Activated CD4-positive, alpha-beta T cell treated with anti-CD3 and anti-CD28 coated beads, Interleukin-2, amount 50 U/mL, for 16 hours (primary cell): Measurements from ENCODE around the gene IFFO2.
A peak's percentile ranks its signal among the peaks of the same experiment; 100 is the strongest.

Experiments
- DNase-seq: peaks from one replicate; pipeline ENCODE4 v3.0.0-alpha.2; 2020

Gene IFFO2

DNA sequence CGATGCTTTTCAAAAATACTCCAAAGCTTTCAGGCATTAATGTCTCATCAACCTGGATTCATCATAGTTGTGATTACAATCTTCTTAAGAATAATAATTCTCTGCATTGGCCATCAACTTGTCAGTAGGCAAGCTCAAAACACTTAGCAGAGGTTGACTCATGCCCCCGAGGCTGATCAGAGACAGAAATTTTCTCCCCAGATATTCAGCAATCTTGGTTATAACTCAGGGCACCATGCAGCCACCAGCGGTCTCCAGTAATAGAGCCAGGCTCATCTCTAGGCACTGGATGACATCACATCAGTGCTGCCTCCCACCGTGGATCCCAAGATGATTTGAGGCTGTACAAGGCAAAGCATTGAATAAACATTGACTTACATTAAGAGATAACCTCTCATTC lies 14.3 kb upstream of the IFFO2 start:
- DNase-seq: no peak

DNA sequence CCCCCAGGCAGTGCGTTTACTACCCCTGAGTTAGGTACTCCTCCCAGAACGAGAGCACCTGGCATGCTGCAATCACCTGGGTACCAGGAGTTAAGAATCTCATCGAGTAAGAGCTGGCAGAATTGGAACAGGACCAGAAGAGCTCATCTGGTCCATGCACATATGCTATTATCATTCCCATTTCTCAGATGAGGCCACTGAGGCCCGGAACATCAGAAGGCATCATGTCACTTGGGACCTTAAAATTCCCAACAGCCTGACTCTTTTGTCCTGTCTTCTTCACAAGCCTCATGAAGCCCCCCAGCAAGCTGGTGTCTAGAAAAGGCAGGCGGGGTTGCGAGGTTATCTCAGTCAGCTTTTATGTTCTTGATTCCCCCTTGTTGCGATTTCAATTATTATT lies 13.9 kb upstream of the IFFO2 start:
- DNase-seq: no peak

DNA sequence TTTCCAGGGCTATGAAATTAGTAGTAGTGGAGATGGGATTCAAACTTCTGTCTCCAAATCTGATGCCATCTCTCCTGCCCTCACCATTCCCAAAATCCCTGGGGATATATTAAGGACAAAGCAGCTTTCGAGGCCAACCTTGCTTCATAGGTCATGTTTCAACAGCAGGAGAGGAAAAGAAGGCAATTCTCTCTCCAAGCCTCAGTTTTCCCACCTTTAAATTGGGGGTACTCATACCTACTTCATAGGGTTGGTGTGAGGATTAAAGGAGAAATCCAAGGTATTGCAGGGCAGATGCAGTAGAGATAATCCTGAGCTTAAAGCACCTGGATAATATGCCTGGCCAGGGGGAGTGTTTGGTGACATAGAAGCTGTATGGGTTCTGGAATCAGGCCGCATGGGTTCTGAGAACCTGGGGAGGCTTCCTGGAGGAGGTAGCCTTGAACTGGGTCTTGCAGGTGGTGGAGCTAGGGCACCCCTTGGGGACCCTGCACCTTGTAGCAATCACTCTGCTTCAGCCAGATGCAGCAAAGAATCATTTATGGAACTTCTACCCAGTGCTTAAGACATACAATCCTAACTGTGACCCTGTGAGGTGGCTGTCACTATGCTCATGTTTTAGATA lies 10.7 kb upstream of the IFFO2 start:
- DNase-seq: no peak

DNA sequence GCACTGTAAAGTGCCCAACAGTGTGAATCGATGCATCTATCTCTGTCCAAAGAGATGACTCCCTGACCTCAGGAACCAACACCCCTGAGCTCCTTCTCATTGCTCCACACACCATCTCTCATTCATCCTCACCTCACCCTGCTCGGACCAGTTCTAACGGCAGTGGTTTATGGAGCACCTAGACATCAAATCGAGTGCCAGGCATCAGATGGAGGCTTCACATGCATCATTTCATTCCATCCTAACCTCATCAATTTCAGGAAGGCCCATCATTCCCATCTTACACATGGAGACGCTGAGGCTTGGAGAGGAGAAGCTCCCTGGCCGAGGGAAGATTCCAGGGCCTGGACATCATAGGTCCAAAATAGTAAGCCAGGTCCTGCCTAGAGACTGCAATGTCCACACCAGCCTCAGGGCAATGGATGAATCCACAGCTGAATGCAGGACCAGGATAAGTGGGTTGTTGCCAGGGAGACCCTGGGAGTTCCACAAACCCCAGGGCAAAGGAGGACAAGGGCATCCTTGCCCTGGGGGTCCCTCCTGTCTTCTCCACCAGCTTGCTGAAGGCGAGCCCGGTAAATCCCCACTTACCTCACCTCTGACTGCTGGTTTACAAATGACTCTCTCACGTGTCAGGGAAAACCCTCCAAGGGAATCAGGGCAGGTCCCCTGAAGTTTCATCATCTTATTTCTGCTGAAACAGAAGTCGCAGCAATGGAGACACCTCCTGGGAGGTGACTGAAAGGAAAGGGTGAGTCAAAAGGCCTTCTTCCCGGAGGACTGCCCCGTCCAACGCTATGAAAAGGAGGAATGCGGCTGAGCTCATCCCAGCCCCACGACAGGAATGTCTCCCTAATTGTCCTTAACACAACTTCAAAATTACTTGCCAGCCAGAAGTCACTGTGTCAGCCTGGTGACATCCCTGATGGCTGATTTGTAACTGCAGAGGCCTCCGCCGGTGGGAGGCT lies 9.0 kb upstream of the IFFO2 start:
- peak; percentile 61 for DNase-seq

DNA sequence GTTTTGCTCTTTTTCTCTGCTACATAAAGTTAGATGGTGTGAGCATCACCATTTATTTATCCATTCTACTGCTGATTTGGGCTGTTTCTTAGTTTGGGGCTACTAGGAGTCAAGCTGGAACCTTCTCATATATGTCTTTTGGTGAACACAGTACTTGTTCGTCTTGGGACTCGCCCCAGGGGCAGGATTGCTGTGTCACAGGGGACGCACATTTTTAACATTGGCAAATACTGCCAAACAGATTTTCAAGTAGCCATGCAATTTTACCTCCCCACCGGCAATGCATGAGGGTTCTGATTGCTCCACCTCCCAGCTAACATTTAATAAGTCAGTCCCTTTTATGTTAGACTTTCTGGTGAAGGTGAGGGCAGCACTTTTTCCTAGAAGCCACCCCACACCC lies 7.5 kb upstream of the IFFO2 start:
- no peak for DNase-seq

DNA sequence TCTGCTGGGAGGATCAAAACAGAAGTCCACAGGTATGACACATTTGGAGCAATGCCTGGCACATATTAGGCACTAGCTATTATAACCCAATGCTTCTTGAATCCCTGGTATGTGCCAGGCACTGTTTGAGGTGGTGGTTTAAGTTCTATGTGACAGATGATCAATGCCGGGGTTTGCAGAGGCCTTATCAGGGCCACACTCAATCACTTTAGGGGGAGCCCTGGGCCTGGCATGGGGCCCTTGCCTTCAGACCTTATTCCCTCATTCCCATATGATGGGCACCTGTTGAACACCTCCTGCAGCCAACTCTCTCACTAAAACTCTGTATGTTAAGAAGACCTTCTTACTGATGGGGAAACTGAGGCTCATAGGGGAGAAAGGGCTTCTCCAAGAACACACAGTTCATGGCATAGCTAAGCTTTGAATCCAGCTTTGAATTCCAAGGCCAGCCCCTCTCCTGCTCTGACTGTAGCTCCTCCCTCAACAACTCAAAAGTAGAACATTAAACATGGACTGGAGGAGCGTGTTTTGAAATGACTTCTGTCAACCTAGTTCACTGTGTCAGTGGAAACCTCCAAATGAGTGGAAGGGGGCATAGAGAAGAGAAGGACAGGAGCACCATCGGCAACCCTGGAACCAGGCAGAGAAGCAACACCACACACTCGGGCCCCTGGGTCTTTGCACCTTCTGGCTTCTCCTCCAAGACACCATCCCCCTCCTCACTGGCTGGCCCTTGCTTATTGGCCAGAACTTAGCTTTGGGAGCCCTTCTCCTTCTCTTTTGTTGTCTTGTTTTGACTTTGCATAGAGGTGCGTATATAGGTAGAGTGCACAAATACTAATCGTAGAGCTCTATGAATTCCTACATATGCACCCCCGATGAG lies 6.6 kb upstream of the IFFO2 start:
- no peak for DNase-seq

DNA sequence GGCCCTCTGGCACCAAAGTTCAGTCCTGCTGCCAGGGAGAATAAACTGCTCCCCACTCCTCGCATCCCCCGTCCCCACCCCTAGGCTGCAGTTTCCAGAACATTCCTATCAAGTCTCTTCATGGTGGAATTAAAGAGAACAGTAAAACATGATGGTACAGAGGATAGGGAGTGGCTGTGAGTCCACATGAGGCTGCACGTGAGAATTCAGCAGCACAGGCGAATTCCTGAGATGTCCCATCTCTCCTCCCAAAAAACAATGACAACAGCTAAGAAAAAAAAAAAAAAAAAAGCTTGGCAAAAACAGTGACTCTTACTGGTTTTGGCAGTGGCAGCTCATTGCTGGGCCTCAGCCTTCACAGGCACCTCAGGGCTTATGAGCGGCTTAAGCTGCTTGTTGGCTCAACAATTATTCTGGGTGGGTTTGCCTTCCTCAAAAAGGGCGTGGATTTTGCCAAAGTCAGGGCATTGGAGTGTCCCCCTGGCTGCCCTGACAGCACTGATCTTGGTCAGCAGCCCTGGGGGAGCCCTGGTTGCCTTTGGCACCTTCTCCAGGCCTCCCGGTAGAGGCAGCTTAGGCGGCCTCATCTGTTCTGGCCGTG lies 5.7 kb upstream of the IFFO2 start:
- no peak for DNase-seq

DNA sequence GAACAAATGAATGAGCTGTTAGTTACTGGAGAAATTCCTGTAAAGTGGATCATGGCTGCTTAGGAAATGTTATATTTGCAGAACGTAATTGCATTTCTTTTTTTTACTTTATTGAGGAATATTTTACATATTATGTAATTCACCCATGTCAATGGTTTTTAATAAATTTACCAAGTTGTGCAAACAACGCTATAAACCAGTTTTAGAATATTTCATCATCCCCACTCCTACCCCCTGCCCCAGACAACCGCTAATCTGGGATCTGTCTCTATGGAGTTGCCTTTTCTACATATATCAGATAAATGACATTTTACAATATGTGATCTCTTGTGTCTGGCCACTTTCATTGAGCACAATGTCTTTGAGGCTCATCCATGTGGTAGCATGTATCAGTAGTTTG lies 4.3 kb upstream of the IFFO2 start:
- DNase-seq: no peak

DNA sequence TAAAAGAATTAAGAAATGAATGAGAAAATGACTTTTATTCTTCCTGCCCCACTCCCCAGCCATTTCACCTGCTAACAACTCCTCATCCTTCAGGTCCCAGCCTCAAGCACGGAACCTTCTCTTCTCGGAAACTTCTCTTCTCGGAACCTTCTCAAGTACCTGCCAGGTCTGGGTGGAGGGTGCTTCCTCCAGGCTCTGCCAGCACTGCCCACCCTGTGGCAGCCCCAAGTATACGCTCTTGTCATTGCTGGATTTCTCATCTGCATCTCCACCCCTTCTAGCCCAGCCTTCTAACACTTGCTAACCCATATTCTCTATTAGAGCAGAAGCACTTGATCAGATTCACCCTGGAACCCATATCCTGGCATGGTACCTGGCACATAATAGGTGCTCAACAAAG lies 3.9 kb upstream of the IFFO2 start:
- DNase-seq: no peak

DNA sequence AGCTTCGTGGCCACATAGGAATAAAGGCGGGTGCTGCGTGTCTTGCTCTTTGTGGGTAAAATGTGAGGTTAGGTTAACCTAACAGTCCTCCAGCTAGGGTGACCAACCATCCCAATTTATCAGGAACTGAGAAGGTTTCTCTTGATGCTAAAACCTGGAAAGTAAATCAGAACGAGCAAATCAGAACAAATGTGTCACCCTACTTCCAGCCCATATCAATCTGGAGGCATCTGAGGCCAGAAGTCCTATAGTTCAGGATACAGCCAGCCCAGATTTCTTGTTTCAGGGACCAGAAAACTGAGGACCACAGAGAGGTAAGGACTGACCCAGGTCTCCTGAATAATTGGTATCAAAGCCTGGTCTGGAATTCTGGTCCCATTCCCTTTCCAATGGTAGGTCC lies 3.1 kb upstream of the IFFO2 start:
- no peak for DNase-seq

DNA sequence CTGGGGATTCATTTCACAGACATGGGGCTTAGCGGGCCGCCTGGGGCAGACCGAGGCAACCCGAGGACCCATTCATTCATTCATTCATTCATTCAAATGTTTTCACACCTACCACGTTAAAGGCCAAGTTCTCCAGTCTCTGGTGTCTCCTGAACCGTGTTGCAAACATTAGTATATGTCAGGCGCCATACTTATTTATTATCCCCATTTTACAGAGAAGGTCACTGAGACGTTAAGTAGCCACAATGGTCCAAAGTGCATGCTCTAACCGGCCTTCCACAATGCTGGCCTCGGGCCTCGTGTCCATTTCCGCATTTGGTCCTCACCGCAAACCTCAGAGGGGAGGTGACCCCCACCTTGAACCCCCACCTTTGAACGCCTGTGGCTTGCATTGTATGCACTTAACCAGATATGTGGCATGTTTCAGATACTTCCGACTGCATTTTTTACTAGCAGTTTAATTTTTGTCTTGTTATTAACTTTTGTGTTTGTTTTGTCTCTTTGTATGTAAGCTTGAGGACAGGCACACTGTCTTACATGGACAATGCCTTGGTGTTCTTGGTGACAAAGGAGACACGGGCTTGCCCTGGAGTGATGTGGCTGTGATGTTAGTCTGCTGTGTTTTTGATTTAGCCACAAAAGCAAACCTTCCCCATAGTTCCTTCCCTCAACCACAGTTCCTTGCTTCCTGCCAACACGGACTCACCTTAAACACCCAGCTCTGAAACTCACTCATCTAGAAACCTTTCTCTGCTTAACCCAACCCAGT lies 1.2 kb upstream of the IFFO2 start:
- DNase-seq: no peak

DNA sequence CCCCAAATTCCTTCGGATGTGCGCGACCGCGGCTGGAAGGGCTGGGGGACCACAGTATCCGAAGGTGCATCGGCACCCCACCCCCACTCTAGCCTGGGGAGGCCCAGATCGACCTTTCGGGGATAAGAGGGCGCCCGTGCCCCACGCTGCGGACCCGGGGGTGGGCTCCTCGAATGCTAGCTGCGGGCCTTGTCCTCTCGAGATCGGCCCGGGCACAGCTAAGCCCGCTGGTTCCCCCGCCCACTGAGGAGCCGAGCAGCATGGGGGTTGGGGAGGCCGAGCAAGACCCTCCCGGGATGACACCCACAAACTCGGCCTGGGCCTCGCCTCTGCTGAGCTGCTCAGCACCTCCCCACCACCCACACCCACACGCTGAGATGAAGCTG lies 653 bp upstream of the IFFO2 start:
- no peak for DNase-seq

DNA sequence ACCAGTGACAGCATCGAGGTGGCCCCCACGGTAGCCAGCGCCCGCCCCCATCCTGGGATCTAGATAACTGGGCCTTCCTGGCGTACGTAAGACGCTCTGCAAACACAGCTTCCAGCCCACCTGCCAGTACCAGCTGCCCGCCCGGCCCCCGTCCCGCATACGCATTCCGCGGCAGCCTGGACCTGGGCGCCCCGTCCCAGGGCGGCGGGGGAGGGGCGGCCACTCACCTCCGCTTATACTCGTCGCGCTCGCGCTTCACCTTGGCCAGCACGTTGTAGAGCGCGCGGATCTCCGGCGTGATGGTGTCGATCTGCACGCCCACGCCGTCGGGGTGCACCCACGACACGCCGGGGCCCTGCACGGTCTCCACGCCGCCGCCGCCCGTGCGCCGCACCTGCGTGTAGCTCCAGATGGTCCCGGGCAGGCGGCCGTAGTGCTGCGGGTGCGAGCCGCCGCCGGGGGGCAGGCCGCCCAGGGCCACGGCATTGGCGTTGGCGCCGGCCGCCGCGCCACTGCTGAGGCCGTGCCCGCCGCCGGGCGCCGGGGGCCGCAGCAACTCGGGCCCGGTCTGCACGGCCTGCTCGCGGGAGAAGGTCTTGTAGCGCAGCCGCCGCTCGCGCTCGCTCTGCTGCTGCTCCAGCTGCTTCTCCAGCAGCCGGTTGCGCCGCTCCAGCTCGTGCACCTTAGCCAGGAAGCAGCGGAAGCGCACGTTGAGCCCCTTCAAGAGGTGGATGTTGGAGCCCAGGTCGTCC lies 859 bp downstream of the IFFO2 start:
- peak; percentile 53 for DNase-seq

DNA sequence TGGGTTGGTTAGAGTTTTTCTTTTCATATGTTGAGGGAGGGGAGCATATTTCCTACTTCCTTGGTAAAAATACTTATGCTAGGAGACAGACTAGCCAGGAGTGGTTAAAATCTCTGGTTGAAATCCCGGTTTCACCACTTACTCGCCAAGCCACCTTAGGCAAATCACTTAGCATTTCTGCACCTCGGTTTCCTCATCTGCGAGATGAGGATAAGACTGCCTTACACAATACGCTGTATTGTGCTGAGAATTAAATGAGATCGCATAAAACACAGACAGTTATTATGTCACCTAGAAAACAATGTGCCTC lies 1.4 kb downstream of the IFFO2 start:
- no peak for DNase-seq

DNA sequence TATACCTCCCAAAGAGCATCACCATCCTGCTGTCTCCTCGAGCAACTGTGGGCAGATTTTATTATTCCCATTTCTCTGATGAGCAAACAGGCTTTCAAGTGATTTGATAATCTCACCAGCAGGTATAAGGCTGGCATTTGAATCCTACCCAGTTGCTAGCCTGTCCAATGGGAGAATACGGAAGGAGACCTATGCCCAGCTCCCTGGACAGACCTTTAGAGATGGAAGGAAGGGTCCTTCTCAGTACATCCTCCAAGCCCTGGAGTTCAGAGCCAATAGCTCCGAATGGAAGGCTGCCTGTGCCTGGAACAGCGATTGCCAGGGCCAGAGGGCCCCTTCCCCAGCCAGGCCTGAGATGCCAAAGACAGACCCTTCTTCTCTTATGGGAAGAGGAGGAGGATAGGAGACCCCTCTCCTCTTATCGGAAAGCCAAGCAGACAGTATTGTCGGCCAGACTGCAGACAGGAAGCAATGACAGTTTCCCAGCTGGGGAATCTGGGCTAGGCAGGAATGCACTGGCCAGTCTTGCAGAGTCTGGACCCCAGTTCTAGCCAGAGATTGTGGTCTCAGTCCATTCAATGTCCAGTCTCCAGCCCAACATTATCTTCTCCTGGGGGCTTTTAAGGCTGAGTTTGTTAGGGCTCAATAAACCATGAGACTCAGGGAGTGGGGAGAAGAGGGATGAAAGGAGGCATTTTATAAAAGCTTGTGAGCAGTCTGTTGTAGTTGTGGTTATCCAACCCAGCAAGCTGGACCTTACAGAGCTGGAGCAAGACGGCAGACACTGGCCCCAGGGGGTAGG lies 2.0 kb downstream of the IFFO2 start:
- no peak for DNase-seq

DNA sequence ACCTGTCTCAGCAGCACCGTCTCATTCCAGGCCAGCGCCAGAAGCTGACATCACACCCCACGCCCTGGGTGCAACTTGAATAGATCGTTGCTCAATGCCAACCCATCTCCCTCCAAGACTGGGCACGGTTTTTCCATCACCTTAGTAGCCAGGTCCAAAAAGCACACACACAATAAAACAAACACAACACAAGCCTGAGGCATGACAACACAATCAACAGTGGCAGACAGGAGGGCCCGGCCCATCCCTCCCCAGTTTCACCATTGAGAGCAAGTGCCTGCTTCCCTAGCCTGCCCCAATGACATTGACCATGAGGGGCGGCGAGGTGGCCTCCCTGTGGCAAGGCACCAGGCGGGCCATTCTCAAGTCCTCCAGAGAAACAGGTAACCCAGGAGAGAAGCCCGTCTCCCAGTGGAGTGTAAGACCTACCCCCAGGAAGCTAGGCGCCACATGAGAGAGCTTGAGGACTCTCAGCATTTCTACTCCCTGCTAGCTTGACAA lies 2.7 kb downstream of the IFFO2 start:
- no peak for DNase-seq

DNA sequence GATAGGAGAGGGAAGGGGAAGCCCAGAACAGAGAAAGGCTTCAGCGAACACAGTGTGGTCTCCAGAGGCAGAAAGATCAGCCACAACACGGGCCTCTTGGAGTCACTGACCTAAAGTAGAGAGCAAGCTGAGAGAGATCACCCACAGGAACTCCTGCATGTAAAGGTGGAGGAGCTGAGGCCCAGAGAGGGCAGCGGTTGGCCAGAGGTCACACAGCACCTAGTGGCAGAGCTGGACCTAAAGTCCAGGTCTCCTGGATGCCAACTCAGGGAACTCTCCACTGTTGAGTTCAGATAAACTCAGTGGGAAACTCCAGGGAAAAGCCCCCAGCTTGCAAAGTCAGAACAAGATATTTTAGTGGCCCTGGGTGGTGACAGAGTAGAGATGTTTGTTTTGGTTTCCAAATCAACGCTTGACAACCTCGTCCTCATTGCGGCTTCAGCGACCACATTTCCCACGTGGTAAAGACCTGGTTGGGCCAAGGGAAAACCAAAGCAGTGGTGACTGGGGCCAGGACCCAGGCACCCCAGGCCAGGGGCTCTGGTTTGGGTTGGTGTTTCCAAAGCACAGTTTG lies 4.6 kb downstream of the IFFO2 start:
- DNase-seq: peak; percentile 94

DNA sequence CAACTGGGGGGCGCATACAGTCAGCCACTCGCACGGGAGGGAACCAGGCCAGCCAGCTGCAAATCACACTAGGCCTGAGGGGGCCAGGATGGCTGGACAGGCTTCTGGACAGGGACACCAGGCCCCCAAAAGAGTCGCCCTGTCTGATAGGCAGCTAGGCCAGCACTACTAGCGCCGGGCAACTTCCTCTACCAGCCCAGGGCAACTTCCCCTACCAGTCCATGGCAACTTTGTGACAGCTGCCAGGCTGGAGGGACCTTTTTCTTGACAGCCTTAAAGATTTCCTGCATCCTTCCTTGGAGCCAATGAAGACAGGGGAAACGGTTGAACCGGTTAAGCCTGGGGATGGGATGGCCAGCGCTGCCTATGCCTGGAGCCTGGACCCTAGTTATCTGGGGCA lies 5.1 kb downstream of the IFFO2 start:
- DNase-seq: no peak

DNA sequence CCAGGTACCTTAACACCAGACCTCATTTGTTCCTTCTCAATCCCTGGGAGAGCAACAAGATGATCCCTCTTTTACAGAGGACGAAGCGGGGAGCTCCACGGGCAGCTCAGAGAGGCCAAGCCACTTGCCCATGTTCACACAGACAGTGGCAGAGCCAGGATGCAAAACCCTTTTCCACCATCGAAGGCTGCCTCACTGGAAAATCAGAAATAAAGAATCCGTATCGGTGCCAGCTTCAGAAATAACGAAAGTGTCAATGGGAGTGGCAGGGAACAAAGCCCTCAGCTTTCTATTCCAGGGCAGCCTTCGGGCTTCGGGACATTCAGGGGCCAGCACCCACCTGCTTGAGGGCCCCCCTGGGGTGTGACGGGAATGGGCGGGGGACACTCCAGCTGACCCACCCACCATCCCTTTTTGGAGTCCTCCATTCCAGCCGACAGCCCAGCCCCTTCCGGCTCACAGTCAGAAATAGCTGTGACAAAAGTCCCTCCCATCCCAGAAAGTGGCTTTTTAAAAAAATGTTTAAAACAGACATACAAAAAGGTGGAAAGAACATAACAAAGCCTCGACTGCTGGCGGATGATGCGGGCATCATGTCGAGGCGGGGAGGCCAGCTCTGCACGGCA lies 6.0 kb downstream of the IFFO2 start:
- DNase-seq: peak; percentile 71
